Spleen (tissue), 11 donors: Measurements from ENCODE around the gene PERM1. TPM values are rescaled to one million over a fixed set of nuclear protein-coding genes. Genes with fewer than 3 reads are reported as not detected.

Experiments used
- DNase-seq: peaks from one replicate; pipeline ENCODE4 v3.0.0-alpha.2; 2020
- H3K27ac ChIP-seq, 8 donors: fragments of 200-600 bp; sonication (generic) in 7 of 8; 1 replicate in 4 of 8; 2 replicates in 4 of 8; pipeline versions ENCODE4 v1.5.0 to v1.8.0; 2016 to 2021; ENCODE audit warnings: inconsistent platforms in 4 of 8, mild to moderate bottlenecking in 4 of 8, moderate library complexity in 1 of 8
- H3K27me3 ChIP-seq, 7 donors: fragments of 200-600 bp; sonication (generic) in 6 of 7; replicated peaks in 1 of 7; 1 replicate in 4 of 7; 2 replicates in 3 of 7; pipeline versions ENCODE4 v1.5.0 to v1.8.0; 2016 to 2021; ENCODE audit warnings: inconsistent platforms in 3 of 7, mild to moderate bottlenecking in 1 of 7
- H3K36me3 ChIP-seq, 6 donors: fragments of 200-600 bp; sonication (generic) in 5 of 6; 1 replicate in 4 of 6; 2 replicates in 2 of 6; pipeline versions ENCODE4 v1.5.0 to v1.8.0; 2016 to 2021; ENCODE audit warnings: inconsistent platforms in 2 of 6
- H3K4me1 ChIP-seq, 6 donors: fragments of 200-600 bp; sonication (generic) in 5 of 6; 1 replicate in 3 of 6; 2 replicates in 3 of 6; pipeline versions ENCODE4 v1.5.0 to v1.8.0; 2016 to 2021; ENCODE audit warnings: inconsistent platforms in 3 of 6
- H3K4me3 ChIP-seq, 8 donors: fragments of 200-600 bp; sonication (generic) in 7 of 8; 1 replicate in 4 of 8; 2 replicates in 4 of 8; pipeline versions ENCODE4 v1.5.0 to v1.8.0; 2016 to 2021; ENCODE audit warnings: inconsistent platforms in 4 of 8, mild to moderate bottlenecking in 4 of 8, moderate library complexity in 2 of 8
- H3K9me3 ChIP-seq, 8 donors: fragments of 200-600 bp; sonication (generic) in 7 of 8; 1 replicate in 4 of 8; 2 replicates in 4 of 8; pipeline versions ENCODE4 v1.5.0 to v1.8.0; 2016 to 2021; ENCODE audit warnings: inconsistent platforms in 4 of 8
- CTCF ChIP-seq, 11 experiments: fragments of 200-600 bp in 7 of 11; fragments of 450-650 bp in 4 of 11; sonication (generic) in 4 of 11; IDR thresholded peaks in 8 of 11; conservative IDR thresholded peaks in 3 of 11; 1 replicate in 7 of 11; 2 replicates in 4 of 11; pipeline versions ENCODE4 v1.4.0 to v1.8.0; 2016 to 2021; ENCODE audit warnings: antibody characterized with exemption in 11 of 11, inconsistent platforms in 4 of 11, mild to moderate bottlenecking in 1 of 11
- POLR2A ChIP-seq, 3 donors: fragments of 450-650 bp; IDR thresholded peaks; one replicate each; pipeline ENCODE4 v1.5.1; 2017; ENCODE audit warnings: antibody characterized with exemption in 3 of 3, mild to moderate bottlenecking in 1 of 3
- POLR2AphosphoS5 ChIP-seq, 3 donors: sonication (generic); formaldehyde crosslinking; IDR thresholded peaks; one replicate each; pipeline ENCODE4 v1.5.1; 2017; ENCODE audit warnings: antibody characterized with exemption in 3 of 3
- WGBS, 5 donors: extraction: QIAGEN DNeasy Blood & Tissue Kit in 3 of 5; methylation state at CpG; one replicate each; pipeline versions ENCODE4 v1.1.5 to v1.1.7; 2013 to 2018; 5-methylcytosine and 5-hydroxymethylcytosine counted together
- intact Hi-C: fragments of 100-400 bp; cut with DNase I; formaldehyde crosslinking; loops from one replicate; pipeline ENCODE4 v1.15.0; 2023; ENCODE audit warnings: low total_unique reads
- polyA plus RNA-seq, 3 donors: library from polyadenylated mRNA; stranded (reverse); fragments of 200-250 nt; gene quantifications; one replicate each; pipeline ENCODE4 v1.2.1, GENCODE V29; 2013
- total RNA-seq, 7 donors: library from RNA; depleted of rRNA in 3 of 7; stranded (reverse); fragments of >200 nt in 3 of 7; fragmentation: NEBNext Ultra II Directional in 4 of 7; extraction: Animal tissue kit (Norgen Biotek cat#: 25700) in 4 of 7; gene quantifications; one replicate each; pipeline versions ENCODE4 v1.1.0 to v1.2.1, GENCODE V29; 2016 to 2021
- donor health status: healthy with polysubstance abuse.
- donor health status: DM: no; HTN: no; CAD: no; lungs with moderate emphysema.
- donor health status: DM: no; HTN: no; CAD: no.
- donor health status: Bipolar disorder and iron deficiency.
- donor health status: healthy.
- donor health status: DM: no; HTN: no; CAD: no.
- donor health status: DM: yes; HTN: yes; CAD: no.

PERM1 gene
- total and polyA plus RNA-seq, 10 donors: 0.20 to 0.85 (median 0.50) TPM; not detected in 4

DNA sequence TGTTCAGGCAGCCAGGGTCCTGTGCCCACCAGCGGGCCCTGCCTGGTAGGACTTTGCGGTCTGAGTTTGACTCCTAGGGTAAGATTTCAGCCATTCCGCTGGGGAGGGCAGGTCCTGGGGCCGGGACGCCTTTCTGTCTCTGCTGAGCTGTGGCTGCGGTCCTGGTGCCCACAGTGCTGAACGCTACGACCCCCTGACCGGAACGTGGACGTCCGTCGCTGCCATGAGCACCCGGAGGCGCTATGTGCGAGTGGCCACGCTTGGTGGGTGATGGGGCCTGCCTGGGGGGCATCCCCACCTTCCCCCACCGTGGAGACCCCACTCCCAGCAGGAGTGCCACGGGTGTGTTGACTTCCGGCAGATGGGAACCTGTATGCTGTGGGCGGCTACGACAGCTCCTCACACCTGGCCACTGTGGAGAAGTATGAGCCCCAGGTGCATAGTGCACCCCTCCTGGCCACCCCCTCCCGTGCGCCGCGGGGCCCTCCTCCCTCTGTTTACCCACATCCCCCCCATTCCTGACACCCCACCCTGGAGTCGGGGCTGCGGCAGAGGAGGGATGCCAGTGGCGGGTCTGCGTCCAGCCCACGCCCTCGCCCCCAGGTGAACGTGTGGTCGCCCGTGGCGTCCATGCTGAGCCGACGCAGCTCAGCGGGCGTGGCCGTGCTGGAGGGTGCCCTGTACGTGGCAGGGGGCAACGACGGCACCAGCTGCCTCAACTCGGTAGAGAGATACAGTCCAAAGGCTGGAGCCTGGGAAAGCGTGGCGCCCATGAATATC is 18.0 kb downstream of the PERM1 start:
- intact Hi-C loops: no loop called here
- H3K36me3 ChIP-seq: peaks cover 0 to 34% (median 6%) of the 10 kb centered on the region in 6 donors
- no peaks in the 10 kb centered on the region for H3K9me3 ChIP-seq
- no peak for DNase-seq
- H3K27me3 ChIP-seq: peaks cover 0 to 46% (median 0%) of the 10 kb centered on the region in 7 donors
- 91 to 95% (median 94%) methylated on average over 32 to 47 of the region's 47 CpGs for WGBS, 5 donors
- H3K27ac ChIP-seq: no peak overlapping the region
- no peak overlapping the region for H3K4me3 ChIP-seq
- TF ChIP-seq POLR2AphosphoS5 (IDR thresholded peaks at IDR 0.05): no peak
- TF ChIP-seq CTCF (IDR thresholded peaks at IDR 0.05 in 8 of 11, conservative IDR thresholded peaks at IDR 0.05 in 3 of 11): no peak
- no peak for TF ChIP-seq POLR2A (IDR thresholded peaks at IDR 0.05)
- H3K4me1 ChIP-seq: peaks cover 18 to 63% (median 38%) of the 10 kb centered on the region in 6 donors

- Histone ChIP-seq H3K4me3 (no peak overlapping the region), H3K4me1 (peaks cover 22 to 70% (median 45%) of the 10 kb centered on the region in 6 donors), H3K27me3 (peaks cover 0 to 40% (median 0%) of the 10 kb centered on the region in 7 donors), H3K36me3 (peaks cover 0 to 34% (median 6%) of the 10 kb centered on the region in 6 donors), H3K9me3 (no peaks in the 10 kb centered on the region), H3K27ac (no peak overlapping the region)
- intact Hi-C loops: no loop called here
- DNase-seq: no peak
- no peak for TF ChIP-seq POLR2AphosphoS5 (IDR thresholded peaks at IDR 0.05)
- WGBS, 5 donors: 86 to 94% (median 94%) methylated on average over 8 to 16 of the region's 16 CpGs
Observed at GRCh38 chr1:963301-963651, 18.6 kb downstream of the PERM1 start.

DNA sequence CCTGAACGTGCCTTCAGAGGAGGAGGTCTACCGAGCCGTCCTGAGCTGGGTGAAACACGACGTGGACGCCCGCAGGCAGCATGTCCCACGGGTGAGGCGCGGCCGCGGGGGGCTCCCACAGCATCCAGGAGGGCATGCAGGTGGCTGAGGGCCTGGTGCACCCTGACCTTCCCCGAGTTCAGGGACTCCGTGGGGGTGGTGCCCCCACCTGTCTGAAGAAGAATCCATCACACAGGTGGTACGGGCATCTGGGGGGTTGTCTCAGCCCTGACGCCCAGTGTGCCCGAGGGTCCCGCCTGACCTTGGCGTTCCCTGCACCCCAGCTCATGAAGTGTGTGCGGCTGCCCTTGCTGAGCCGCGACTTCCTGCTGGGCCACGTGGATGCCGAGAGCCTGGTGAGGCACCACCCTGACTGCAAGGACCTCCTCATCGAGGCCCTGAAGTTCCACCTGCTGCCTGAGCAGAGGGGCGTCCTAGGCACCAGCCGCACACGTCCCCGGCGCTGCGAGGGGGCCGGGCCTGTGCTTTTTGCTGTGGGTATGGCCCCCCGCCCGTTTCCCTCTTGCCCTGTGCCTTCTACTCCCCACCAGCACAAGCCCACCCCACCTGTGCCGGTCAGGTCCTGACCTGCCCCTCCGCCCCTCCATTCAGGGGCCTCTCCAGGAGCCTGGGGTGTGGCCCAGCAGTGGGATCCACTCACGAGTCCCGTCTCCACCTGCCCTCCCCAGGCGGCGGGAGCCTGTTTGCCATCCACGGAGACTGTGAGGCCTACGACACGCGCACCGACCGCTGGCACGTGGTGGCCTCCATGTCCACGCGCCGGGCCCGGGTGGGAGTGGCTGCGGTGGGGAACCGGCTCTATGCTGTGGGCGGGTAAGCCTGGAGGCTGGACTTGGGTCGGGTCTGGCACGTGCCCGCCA is 19.3 kb downstream of the PERM1 start:
- 86 to 94% (median 92%) methylated on average over 33 to 57 of the region's 57 CpGs for WGBS, 5 donors
- intact Hi-C loops: no loop called here
- peaks cover 0 to 33% (median 0%) of the 10 kb centered on the region in 7 donors for H3K27me3 ChIP-seq
- DNase-seq: no peak
- no peak overlapping the region for H3K27ac ChIP-seq
- H3K4me1 ChIP-seq: peaks cover 27 to 73% (median 51%) of the 10 kb centered on the region in 6 donors
- no peak for TF ChIP-seq POLR2AphosphoS5 (IDR thresholded peaks at IDR 0.05)
- no peak for TF ChIP-seq CTCF (IDR thresholded peaks at IDR 0.05 in 8 of 11, conservative IDR thresholded peaks at IDR 0.05 in 3 of 11)
- no peak for TF ChIP-seq POLR2A (IDR thresholded peaks at IDR 0.05)
- peaks cover 0 to 34% (median 6%) of the 10 kb centered on the region in 6 donors for H3K36me3 ChIP-seq
- no peak overlapping the region for H3K4me3 ChIP-seq
- no peaks in the 10 kb centered on the region for H3K9me3 ChIP-seq

- TF ChIP-seq POLR2A (IDR thresholded peaks at IDR 0.05): no peak
- peak in 1 of 3 donors; percentile 30 for TF ChIP-seq POLR2AphosphoS5 (IDR thresholded peaks at IDR 0.05)
- no peak for TF ChIP-seq CTCF (IDR thresholded peaks at IDR 0.05 in 8 of 11, conservative IDR thresholded peaks at IDR 0.05 in 3 of 11)
- intact Hi-C loops: no loop called here
- Histone ChIP-seq H3K4me3 (peak overlapping the region; percentile 64 to 100 (median 96)), H3K4me1 (peaks cover 17 to 73% (median 49%) of the 10 kb centered on the region in 6 donors), H3K9me3 (no peaks in the 10 kb centered on the region), H3K27ac (peak overlapping the region in 3 of 8 donors; percentile 51 to 80 (median 71)), H3K36me3 (peaks cover 0 to 47% (median 12%) of the 10 kb centered on the region in 6 donors), H3K27me3 (peaks cover 0 to 19% (median 0%) of the 10 kb centered on the region in 7 donors)
- no peak for DNase-seq
- WGBS, 5 donors: 37 to 50% (median 45%) methylated on average over 42 to 56 of the region's 56 CpGs; no CpG with 5 or more reads in 1 of the 5 donors
Observed at GRCh38 chr1:961132-961669, 20.7 kb downstream of the PERM1 start.
